Mesothelial cell of epicardium (in vitro differentiated cells): ENCODE measurements around the gene PLEKHG3. TPM values are rescaled to one million over a fixed set of nuclear protein-coding genes. Genes with fewer than 3 reads are reported as not detected.

ENCODE experiments used
- DNase-seq, 2 experiments: peaks; one replicate each; pipeline ENCODE4 v3.0.0; 2021; ENCODE audit warnings: low spot score in 2 of 2; ENCODE audit not compliant: unreplicated experiment in 2 of 2
- H3K27ac Mint-ChIP-seq: 2 replicates; pipeline ENCODE4 v1.8.0; 2021; ENCODE audit warnings: mixed read lengths
- H3K27me3 Mint-ChIP-seq: 2 replicates; pipeline ENCODE4 v1.8.0; 2021; ENCODE audit warnings: low read depth, mixed read lengths
- H3K36me3 Mint-ChIP-seq: 2 replicates; pipeline ENCODE4 v1.8.0; 2021; ENCODE audit warnings: mixed read lengths
- H3K4me1 Mint-ChIP-seq: 2 replicates; pipeline ENCODE4 v1.8.0; 2021; ENCODE audit warnings: mixed read lengths
- H3K4me3 Mint-ChIP-seq: 2 replicates; pipeline ENCODE4 v1.8.0; 2021; ENCODE audit warnings: mild to moderate bottlenecking, moderate library complexity, mixed read lengths
- H3K9me3 Mint-ChIP-seq: 2 replicates; pipeline ENCODE4 v1.8.0; 2021; ENCODE audit warnings: mixed read lengths
- total RNA-seq: library from RNA; stranded (reverse); gene quantifications from 3 replicates; pipeline ENCODE4 v1.2.1, GENCODE V29; 2021
- TF ChIP-seq, protein P1 (sequence below): fragments of 200-600 bp; sonication (generic); IDR thresholded peaks from one replicate; pipeline ENCODE4 v1.5.0; 2021; ENCODE audit warnings: antibody characterized with exemption; ENCODE audit not compliant: unreplicated experiment

Gene PLEKHG3
- total RNA-seq, 1 donor from 2014 or later: 141 TPM

DNA sequence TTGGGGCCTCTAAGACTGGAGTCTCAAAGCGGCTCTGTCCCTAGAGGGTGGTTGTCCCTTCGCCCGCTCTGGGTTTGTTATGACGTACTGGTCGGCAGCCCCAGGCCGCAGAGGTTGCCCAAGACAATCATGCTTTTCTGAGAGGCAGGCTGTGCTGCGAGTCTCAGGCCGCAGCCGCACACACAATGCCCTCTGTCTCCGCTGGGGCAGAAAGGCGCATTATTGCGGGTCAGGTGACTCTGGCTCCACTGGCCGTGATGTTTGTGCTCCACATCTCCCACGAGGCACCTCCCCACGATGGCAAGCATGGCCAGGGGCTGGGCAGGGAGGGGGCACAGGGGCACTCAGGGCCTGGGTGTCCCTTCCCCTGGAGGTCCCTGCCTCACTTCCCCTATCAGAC, 21.0 kb upstream of the PLEKHG3 start:
- TF ChIP-seq, protein P1, sequence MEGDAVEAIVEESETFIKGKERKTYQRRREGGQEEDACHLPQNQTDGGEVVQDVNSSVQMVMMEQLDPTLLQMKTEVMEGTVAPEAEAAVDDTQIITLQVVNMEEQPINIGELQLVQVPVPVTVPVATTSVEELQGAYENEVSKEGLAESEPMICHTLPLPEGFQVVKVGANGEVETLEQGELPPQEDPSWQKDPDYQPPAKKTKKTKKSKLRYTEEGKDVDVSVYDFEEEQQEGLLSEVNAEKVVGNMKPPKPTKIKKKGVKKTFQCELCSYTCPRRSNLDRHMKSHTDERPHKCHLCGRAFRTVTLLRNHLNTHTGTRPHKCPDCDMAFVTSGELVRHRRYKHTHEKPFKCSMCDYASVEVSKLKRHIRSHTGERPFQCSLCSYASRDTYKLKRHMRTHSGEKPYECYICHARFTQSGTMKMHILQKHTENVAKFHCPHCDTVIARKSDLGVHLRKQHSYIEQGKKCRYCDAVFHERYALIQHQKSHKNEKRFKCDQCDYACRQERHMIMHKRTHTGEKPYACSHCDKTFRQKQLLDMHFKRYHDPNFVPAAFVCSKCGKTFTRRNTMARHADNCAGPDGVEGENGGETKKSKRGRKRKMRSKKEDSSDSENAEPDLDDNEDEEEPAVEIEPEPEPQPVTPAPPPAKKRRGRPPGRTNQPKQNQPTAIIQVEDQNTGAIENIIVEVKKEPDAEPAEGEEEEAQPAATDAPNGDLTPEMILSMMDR: no peak
- H3K36me3 Mint-ChIP-seq: no peaks in the 10 kb centered on the region
- peak overlapping the region; percentile 93 for H3K27ac Mint-ChIP-seq
- H3K4me3 Mint-ChIP-seq: no peak overlapping the region
- H3K9me3 Mint-ChIP-seq: no peaks in the 10 kb centered on the region
- DNase-seq: no peak
- H3K27me3 Mint-ChIP-seq: no peaks in the 10 kb centered on the region
- H3K4me1 Mint-ChIP-seq: peaks cover 55% of the 10 kb centered on the region

DNA sequence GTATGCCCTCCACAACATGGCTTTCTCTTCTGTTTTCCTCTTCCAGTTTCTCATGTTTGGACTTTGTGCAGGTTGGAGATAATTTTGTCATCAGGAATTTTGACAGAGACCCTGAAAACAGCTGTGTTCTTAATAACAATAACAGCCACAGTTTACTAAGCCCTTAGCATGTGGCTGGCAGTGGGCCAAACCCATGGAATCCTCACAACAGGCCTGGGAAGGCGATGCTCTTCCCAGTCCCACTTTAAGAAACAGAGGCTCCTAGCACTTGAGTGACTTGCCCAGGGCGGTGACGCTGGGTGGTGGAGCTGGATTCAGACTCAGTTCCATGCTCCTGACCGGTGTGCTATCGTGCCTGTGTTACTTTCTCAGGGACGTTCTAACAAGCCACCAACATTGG, 20.1 kb upstream of the PLEKHG3 start:
- TF ChIP-seq, protein P1: no peak
- no peaks in the 10 kb centered on the region for H3K9me3 Mint-ChIP-seq
- H3K27me3 Mint-ChIP-seq: no peaks in the 10 kb centered on the region
- peak in 1 of 2 experiments; percentile 66 for DNase-seq
- peaks cover 55% of the 10 kb centered on the region for H3K4me1 Mint-ChIP-seq
- no peaks in the 10 kb centered on the region for H3K36me3 Mint-ChIP-seq
- no peak overlapping the region for H3K4me3 Mint-ChIP-seq
- peak overlapping the region; percentile 39 for H3K27ac Mint-ChIP-seq

GRCh38 chr14:64685371-64686281, 18.6 kb upstream of the PLEKHG3 start:
- peak overlapping the region; percentile 85 for H3K27ac Mint-ChIP-seq
- TF ChIP-seq, protein P1: no peak
- peaks cover 54% of the 10 kb centered on the region for H3K4me1 Mint-ChIP-seq
- H3K9me3 Mint-ChIP-seq: no peaks in the 10 kb centered on the region
- no peaks in the 10 kb centered on the region for H3K36me3 Mint-ChIP-seq
- H3K4me3 Mint-ChIP-seq: no peak overlapping the region
- no peaks in the 10 kb centered on the region for H3K27me3 Mint-ChIP-seq
- no peak for DNase-seq

DNA sequence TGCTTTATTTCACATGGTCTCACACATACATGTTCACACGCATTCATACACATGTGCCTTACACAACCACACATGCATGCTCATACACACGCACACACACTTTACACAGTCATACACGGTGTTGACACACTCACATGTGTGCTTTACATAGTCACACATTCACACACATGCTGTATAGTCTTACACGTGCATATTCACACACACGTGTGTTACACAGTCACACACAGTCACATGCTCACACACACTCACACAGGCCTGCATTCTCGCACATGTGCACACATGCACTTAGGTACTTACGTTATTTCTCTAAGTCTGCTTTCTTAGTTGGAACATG, 18.0 kb upstream of the PLEKHG3 start:
- Mint-ChIP-seq H3K27me3 (no peaks in the 10 kb centered on the region), H3K4me1 (peaks cover 53% of the 10 kb centered on the region), H3K9me3 (no peaks in the 10 kb centered on the region), H3K4me3 (no peak overlapping the region), H3K36me3 (no peaks in the 10 kb centered on the region), H3K27ac (peak overlapping the region; percentile 8)
- DNase-seq: no peak
- TF ChIP-seq, protein P1: no peak

GRCh38 chr14:64688031-64688430, 16.2 kb upstream of the PLEKHG3 start:
- no peaks in the 10 kb centered on the region for H3K9me3 Mint-ChIP-seq
- no peak overlapping the region for H3K27ac Mint-ChIP-seq

More at GRCh38 chr14:64688031-64688430, 16.2 kb upstream of the PLEKHG3 start:
- Mint-ChIP-seq H3K27me3 (no peaks in the 10 kb centered on the region), H3K4me1 (peaks cover 42% of the 10 kb centered on the region), H3K4me3 (no peak overlapping the region), H3K36me3 (no peaks in the 10 kb centered on the region)
- DNase-seq: no peak
- TF ChIP-seq, protein P1: no peak
